Neural cell (in vitro differentiated cells): ENCODE measurements around the gene PVALEF. TPM values are rescaled to one million over a fixed set of nuclear protein-coding genes. Genes with fewer than 3 reads are reported as not detected.

Experiments
- H2AFZ ChIP-seq: fragments of 200-600, 300-800 bp; sonication (generic), shearing (Covaris generic); 2 replicates; pipeline ENCODE4 v1.6.0; 2014; ENCODE audit warnings: low read depth, mild to moderate bottlenecking, antibody characterized with exemption, low read length, moderate library complexity
- H3F3A ChIP-seq: fragments of 200-600 bp; shearing (Covaris generic); 2 replicates; pipeline ENCODE4 v1.6.1; 2016; ENCODE audit warnings: mild to moderate bottlenecking, moderate library complexity, mixed read lengths, antibody characterized with exemption, low read length; ENCODE audit not compliant: insufficient read depth, poor library complexity, severe bottlenecking
- H3K27ac ChIP-seq: fragments of 200-600, 300-800 bp; sonication (generic), shearing (Covaris generic); 2 replicates; pipeline ENCODE4 v1.5.1; 2014; ENCODE audit warnings: mild to moderate bottlenecking, low read length, moderate library complexity
- H3K27me3 ChIP-seq: fragments of 300-800, 200-600 bp; sonication (generic), shearing (Covaris generic); 2 replicates; pipeline ENCODE4 v1.6.0; 2014; ENCODE audit warnings: mild to moderate bottlenecking, low read depth, low read length, moderate library complexity; ENCODE audit not compliant: insufficient read depth
- H3K36me3 ChIP-seq: fragments of 300-800, 200-600 bp; sonication (generic), shearing (Covaris generic); 2 replicates; pipeline ENCODE4 v1.5.1; 2014; ENCODE audit warnings: mild to moderate bottlenecking, antibody characterized with exemption, low read length, moderate library complexity; ENCODE audit not compliant: insufficient read depth
- H3K4me2 ChIP-seq: fragments of 300-800, 200-600 bp; sonication (generic), shearing (Covaris generic); 2 replicates; pipeline ENCODE4 v1.6.0; 2014; ENCODE audit warnings: mild to moderate bottlenecking, low read length
- H3K4me3 ChIP-seq: fragments of 300-800, 200-600 bp; sonication (generic), shearing (Covaris generic); 2 replicates; pipeline ENCODE4 v1.5.1; 2014; ENCODE audit warnings: mild to moderate bottlenecking, low read length, moderate library complexity
- H3K79me2 ChIP-seq: fragments of 200-600 bp; shearing (Covaris generic); replicated peaks from 2 replicates; pipeline ENCODE4 v1.6.0; 2014; ENCODE audit warnings: mild to moderate bottlenecking, low read length, moderate library complexity; ENCODE audit not compliant: insufficient read depth
- H3K9ac ChIP-seq: fragments of 300-800, 200-600 bp; sonication (generic), shearing (Covaris generic); 2 replicates; pipeline ENCODE4 v1.6.1; 2016; ENCODE audit warnings: mild to moderate bottlenecking, low read length, mixed read lengths
- H3K9me2 ChIP-seq: fragments of 200-600 bp; shearing (Covaris generic); 2 replicates; pipeline ENCODE4 v1.6.1; 2016; ENCODE audit warnings: mild to moderate bottlenecking, low read length, mixed read lengths; ENCODE audit not compliant: insufficient read depth
- H3K9me3 ChIP-seq: fragments of 200-600, 300-800 bp; sonication (generic), shearing (Covaris generic); 2 replicates; pipeline ENCODE4 v1.6.1; 2016; ENCODE audit warnings: mild to moderate bottlenecking, mixed run types, low read length, moderate library complexity, mixed read lengths
- H4K20me1 ChIP-seq: fragments of 200-600 bp; shearing (Covaris generic); 2 replicates; pipeline ENCODE4 v1.6.1; 2016; ENCODE audit warnings: mild to moderate bottlenecking, mixed run types; ENCODE audit not compliant: insufficient read depth
- EP300 ChIP-seq: fragments of 450-650 bp; conservative IDR thresholded peaks from 2 replicates; pipeline ENCODE4 v1.6.1; 2014; ENCODE audit warnings: antibody characterized with exemption, mild to moderate bottlenecking, moderate library complexity; ENCODE audit not compliant: poor library complexity, severe bottlenecking
- EZH2 ChIP-seq: fragments of 200-600, 300-800 bp; shearing (Covaris generic), sonication (generic); IDR thresholded peaks from 2 replicates; pipeline ENCODE4 v1.6.1; 2014; ENCODE audit warnings: antibody characterized with exemption, low read length, borderline replicate concordance, mild to moderate bottlenecking; ENCODE audit not compliant: insufficient read depth, poor library complexity, severe bottlenecking
- MXI1 ChIP-seq: fragments of 450-650 bp; conservative IDR thresholded peaks from 2 replicates; pipeline ENCODE4 v1.6.1; 2014; ENCODE audit warnings: antibody characterized with exemption, mild to moderate bottlenecking; ENCODE audit not compliant: poor library complexity, severe bottlenecking
- POLR2AphosphoS5 ChIP-seq: IDR thresholded peaks from 2 replicates; pipeline ENCODE4 v1.6.1; 2012
- RAD21 ChIP-seq: fragments of 450-650 bp; conservative IDR thresholded peaks from 2 replicates; pipeline ENCODE4 v1.6.1; 2014; ENCODE audit warnings: antibody characterized with exemption, mild to moderate bottlenecking, moderate library complexity
- REST ChIP-seq: IDR thresholded peaks from 2 replicates; pipeline ENCODE4 v1.6.1; 2012; ENCODE audit warnings: borderline replicate concordance
- SMC3 ChIP-seq: fragments of 450-650 bp; conservative IDR thresholded peaks from 2 replicates; pipeline ENCODE4 v1.6.1; 2014; ENCODE audit warnings: antibody characterized with exemption, mild to moderate bottlenecking, moderate library complexity; ENCODE audit not compliant: poor library complexity
- TAF1 ChIP-seq: IDR thresholded peaks from 2 replicates; pipeline ENCODE4 v1.6.1; 2012; ENCODE audit warnings: low read depth
- polyA plus RNA-seq: library from polyadenylated mRNA; depleted of rRNA; stranded (reverse); fragments of >200 nt; gene quantifications from 2 replicates; pipeline ENCODE4 v1.2.3, GENCODE V29; 2014
- TF ChIP-seq, protein P1 (sequence below): fragments of 450-650 bp; IDR thresholded peaks from 2 replicates; pipeline ENCODE4 v1.5.1; 2014; ENCODE audit warnings: antibody characterized with exemption, mild to moderate bottlenecking, moderate library complexity; ENCODE audit not compliant: poor library complexity, severe bottlenecking

PVALEF gene
- polyA plus RNA-seq, 1 donor from 2014 or later = not detected

- no peaks in the 10 kb centered on the region for H3K36me3 ChIP-seq
- no peak overlapping the region for H3K4me2 ChIP-seq
- no peak overlapping the region for H3K9ac ChIP-seq
- no peaks in the 10 kb centered on the region for H3K9me3 ChIP-seq
- no peaks in the 10 kb centered on the region for H3F3A ChIP-seq
- H3K4me3 ChIP-seq = no peak overlapping the region
- no peak for TF ChIP-seq RAD21
- TF ChIP-seq POLR2AphosphoS5 = no peak
- no peak overlapping the region for H3K27ac ChIP-seq
- H3K27me3 ChIP-seq = no peaks in the 10 kb centered on the region
- no peak overlapping the region for H2AFZ ChIP-seq
- H3K9me2 ChIP-seq = no peaks in the 10 kb centered on the region
- H4K20me1 ChIP-seq = no peaks in the 10 kb centered on the region
- no peaks in the 10 kb centered on the region for H3K79me2 ChIP-seq
Measured at GRCh38 chr17:81162491-81162890, 2.8 kb upstream of the PVALEF start.

- no peak overlapping the region for H3K4me3 ChIP-seq
- H2AFZ ChIP-seq = no peak overlapping the region
- H3K4me2 ChIP-seq = no peak overlapping the region
- TF ChIP-seq, protein P1, sequence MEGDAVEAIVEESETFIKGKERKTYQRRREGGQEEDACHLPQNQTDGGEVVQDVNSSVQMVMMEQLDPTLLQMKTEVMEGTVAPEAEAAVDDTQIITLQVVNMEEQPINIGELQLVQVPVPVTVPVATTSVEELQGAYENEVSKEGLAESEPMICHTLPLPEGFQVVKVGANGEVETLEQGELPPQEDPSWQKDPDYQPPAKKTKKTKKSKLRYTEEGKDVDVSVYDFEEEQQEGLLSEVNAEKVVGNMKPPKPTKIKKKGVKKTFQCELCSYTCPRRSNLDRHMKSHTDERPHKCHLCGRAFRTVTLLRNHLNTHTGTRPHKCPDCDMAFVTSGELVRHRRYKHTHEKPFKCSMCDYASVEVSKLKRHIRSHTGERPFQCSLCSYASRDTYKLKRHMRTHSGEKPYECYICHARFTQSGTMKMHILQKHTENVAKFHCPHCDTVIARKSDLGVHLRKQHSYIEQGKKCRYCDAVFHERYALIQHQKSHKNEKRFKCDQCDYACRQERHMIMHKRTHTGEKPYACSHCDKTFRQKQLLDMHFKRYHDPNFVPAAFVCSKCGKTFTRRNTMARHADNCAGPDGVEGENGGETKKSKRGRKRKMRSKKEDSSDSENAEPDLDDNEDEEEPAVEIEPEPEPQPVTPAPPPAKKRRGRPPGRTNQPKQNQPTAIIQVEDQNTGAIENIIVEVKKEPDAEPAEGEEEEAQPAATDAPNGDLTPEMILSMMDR = no peak
- no peak for TF ChIP-seq SMC3
- TF ChIP-seq RAD21 = no peak
- no peak for TF ChIP-seq MXI1
- no peak for TF ChIP-seq EZH2
- TF ChIP-seq REST = no peak
- no peak for TF ChIP-seq POLR2AphosphoS5
- no peak for TF ChIP-seq TAF1
- TF ChIP-seq EP300 = no peak
- no peak overlapping the region for H3K9ac ChIP-seq
- H3K79me2 ChIP-seq = no peaks in the 10 kb centered on the region
- H3K27me3 ChIP-seq = no peaks in the 10 kb centered on the region
- H4K20me1 ChIP-seq = no peaks in the 10 kb centered on the region
- H3F3A ChIP-seq = no peaks in the 10 kb centered on the region
- H3K36me3 ChIP-seq = no peaks in the 10 kb centered on the region
- no peak overlapping the region for H3K27ac ChIP-seq
- H3K9me3 ChIP-seq = no peaks in the 10 kb centered on the region
- H3K9me2 ChIP-seq = no peaks in the 10 kb centered on the region
Measured at GRCh38 chr17:81163051-81163695, 2.1 kb upstream of the PVALEF start.
